Measurements from ENCODE around the gene GAK.

DNA sequence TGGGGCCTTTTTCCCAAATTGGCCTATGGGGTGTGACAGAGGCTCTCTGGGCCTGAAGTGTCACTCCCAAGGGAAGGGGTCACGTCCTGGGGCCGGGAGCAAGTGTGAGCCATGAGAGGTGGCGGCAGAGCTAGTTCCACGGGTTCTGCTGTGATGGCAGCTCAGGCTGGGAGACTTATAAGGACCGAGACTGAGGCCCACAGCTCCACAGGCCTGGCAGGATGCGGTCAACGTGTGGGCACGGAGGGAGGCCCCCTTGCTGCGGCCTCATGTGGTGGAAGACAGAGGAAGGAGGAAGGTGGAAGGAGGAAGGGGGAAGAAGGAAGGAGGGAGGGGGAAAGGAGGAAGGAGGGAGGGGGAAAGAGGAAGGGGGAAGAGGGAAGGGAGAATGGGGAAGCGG lies 99.0 kb downstream of the GAK start:
- TF ChIP-seq CTCF (IDR thresholded peaks at IDR 0.05; ENCODE audit: borderline replicate concordance, extremely low read depth, low read length, poor library complexity, severe bottlenecking) (no peak), EZH2 (IDR thresholded peaks at IDR 0.05; ENCODE audit: borderline replicate concordance, low read depth, low read length, severe bottlenecking) (no peak)
